GM18517 (cell line): ENCODE data around the gene GNL1.

Experiments used
- ATAC-seq: cut with Tn5 transposase; IDR thresholded peaks from one replicate; pipeline ENCODE4 v1.9.1; 2021; ENCODE audit warnings: mild to moderate bottlenecking, moderate library complexity; ENCODE audit not compliant: unreplicated experiment

Gene GNL1

DNA sequence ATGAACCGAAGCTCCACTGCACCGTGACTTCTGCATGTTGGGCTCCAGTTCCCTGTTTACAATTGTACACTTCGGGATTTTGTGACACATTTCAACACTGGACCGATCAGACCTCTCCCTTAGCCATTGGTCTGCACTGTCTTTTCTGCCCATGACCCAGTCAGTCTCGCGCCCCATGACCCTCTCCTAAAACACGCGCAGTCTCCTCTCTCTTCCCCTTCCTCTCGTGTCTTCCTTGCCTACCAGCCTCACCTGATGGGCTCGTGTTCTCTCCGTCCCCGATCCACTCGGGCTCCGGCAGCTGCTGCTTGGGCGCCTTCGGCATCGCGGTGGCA, 14.4 kb upstream of the GNL1 start:
- peak; percentile 29 for ATAC-seq

DNA sequence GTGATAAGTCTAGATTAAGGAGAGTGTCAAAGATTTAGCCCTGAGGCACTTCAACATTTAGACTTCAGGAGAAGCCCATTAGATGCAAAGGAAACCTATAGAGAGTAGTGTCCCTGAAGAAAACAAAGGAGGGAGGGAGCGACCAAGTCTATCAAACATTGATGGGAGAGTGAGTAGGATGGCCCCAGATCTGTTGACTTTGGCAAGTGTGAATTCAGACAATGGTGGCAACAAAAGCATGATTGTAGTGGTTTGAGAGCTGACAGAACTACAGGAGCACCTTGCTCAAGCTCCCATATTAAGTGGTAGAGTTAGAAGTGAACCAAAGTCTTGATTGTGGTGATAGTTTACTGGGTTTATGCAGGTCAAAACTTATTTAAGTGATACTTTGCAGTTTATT, 14.0 kb upstream of the GNL1 start:
- ATAC-seq: no peak

DNA sequence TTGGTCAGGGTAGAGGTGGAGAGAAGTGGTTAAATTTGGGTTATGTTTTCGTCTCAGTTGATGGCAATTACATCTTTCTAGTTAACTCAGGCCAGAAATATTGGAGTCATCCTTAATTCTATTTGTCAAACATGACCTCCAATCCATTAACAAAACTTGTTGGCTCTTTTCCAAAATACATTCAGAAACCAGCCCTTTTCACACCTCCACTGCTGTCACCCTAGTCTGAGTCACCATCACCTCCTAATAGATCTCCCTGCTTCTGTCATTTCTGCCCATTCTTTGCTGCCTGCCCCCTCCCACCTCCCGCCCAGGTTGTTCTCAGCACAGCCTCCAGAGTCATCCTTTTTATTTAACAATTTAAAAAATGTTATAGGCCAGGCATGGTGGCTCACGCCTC, 12.0 kb upstream of the GNL1 start:
- no peak for ATAC-seq

DNA sequence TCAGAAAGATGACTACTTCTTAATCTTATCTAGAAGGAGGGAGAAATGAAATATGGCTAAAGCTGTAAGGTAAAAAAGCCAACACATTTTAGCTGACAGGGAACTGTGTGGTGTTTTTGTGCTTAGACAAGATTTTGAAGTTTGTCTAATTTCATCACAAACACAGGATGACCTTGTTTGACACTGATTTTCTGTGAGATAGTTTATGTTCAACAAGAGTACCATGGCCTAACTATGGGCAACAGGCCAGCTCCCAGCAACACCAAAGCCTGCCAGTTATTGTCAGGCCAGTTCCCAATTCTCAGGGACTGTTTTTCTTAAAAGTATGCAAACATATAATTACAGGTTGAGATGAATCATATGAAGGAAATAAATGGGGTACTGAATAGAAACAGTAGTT, 9.5 kb upstream of the GNL1 start:
- ATAC-seq: no peak

DNA sequence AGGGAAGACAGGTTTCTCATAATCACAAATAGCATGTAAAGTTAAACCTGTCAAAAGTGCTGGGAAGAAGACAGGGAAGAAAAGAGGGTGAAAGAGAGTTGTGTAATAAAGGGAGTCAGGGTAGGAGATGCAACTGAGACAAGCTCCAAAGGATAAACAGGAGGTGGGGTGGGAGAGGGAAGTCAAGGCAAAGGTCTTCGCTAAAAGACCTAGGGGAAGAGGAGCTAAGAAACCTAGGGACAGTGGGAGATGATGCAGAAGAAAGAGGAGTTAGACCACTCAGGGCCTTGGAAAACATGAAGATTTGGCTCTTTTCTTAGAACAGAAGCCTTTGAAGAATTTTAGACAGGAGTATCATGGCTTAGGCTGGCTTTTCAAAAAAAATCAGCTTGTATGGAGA, 7.8 kb upstream of the GNL1 start:
- ATAC-seq: no peak

DNA sequence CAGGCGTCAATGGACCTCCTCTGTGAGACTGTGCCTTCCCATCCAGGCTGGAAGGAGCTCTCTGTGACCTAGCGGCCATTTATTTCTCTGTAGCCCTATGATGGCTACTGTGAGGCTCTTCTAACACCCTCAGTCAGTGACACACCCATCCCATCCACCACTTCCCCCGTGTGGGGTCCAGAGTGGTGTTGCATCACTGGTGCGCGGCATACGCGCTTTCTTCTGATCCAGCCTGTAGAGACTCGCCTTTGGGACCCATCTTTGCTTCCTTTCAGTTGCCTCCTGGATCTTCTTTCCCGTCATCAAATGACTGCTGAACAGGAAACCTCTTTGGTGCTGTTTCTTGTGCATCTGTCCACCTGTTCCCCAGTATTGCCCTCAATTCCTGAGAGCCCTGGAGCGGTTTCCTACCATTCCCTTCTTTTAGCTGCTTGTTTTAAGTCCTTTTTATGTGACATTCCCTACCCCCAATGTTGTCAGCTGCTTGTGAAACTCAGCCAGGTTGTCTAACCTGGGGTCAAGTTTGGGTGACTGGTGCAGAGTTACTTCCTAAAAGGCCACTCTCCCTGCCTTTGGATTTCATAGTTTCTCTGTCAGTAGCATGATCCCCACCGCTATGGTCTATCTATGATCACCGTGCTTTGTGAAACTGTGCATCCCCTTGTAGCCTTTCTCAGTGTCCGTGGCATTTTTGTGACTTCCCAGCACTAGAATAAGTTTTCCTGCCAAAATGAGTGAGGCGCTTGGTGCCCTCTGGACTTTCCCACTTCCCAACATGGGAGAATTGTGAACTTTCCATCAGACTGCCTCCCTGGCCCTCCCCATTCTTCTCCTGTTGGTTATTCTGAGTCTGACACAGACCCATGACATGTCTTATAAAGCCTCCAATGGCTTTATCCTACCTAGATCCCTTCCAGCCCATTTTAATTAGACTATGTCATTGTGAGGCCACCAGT, 6.5 kb upstream of the GNL1 start:
- ATAC-seq: no peak

DNA sequence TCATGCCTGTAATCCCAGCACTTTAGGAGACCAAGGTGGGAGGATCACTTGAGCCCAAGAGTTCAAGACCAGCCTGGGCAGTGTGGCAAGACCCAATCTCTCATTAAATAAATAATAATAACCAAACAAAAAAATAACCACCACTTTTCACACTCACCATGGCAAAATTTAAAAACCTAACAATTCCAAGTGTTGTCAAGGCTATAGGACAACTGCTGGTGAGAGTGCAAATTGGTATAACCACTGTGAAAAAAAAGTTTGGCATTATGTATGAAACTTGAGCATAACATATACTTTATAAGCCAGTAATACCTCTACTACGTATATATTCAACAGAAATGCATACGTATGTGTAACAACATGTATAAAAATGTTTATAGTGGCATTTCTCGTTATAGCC, 4.6 kb upstream of the GNL1 start:
- no peak for ATAC-seq

DNA sequence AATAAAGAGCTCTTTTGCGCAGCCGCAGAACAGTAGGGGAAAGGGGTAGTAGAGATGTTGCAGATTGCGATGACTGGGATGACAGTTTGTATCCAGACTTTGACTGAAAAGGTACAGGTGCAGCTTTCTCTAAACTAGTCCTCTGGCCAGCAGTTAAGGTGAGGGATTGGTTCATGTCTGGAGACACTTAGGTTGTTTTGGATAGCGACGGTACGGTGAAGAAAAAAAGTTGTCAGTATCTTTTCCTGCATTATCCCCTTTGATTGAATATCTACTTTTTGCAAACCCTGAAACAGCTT, 1.3 kb upstream of the GNL1 start:
- no peak for ATAC-seq

DNA sequence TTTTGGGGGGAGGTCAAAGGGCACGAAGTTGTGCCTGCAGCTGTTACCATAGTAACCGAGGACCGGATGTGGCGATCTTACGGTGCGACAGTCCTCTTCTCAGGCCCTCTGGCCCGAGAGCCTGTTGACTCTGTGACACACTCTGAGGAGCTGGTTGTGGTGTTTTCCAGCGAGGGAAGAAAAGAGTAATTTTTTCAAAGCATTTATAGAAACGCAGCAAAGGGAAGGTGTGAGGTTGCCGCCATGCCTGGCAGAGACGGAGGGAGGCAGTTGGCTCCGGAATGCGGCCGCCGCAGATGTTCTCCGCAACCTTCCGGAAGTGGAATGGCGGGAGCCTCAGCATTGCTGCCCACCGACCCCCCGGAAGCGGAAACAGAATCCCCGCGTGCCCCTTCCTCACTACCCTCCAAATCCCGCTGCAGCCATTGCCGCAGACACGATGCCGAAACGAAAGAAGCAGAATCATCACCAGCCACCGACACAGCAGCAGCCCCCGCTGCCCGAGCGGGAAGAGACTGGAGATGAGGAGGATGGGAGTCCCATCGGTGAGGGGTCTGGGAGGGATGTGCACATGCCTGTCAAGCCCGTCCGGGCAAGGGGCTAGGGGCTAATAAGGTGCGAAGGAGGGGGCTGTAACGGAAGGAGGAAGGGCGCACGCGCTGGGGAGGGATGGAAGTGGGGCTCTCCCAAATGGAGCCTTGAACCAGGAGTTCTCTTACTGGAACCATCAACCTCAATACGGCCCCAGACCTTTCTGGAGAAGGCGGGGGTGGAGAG, 805 bp upstream of the GNL1 start, which contains the start of gene PRR3:
Gene PRR3 (plus strand): TSS at position 390 of the 777 bp plus-strand sequence. CDS start 50 bp downstream, at position 440.
- peak; percentile 62 for ATAC-seq

DNA sequence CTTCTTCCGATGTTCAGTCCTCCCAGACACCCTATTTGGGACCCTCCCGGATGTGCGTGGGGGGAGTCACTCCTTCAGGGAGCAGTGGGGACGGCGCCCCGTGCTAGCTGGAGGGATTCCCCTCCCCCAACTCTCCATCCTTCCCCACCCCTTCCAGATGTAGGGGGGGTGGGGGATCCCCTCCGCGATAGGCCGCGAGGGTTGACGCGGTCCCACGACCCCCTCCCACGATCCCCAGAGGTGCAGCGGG, 548 bp downstream of the GNL1 start:
- peak; percentile 2 for ATAC-seq

DNA sequence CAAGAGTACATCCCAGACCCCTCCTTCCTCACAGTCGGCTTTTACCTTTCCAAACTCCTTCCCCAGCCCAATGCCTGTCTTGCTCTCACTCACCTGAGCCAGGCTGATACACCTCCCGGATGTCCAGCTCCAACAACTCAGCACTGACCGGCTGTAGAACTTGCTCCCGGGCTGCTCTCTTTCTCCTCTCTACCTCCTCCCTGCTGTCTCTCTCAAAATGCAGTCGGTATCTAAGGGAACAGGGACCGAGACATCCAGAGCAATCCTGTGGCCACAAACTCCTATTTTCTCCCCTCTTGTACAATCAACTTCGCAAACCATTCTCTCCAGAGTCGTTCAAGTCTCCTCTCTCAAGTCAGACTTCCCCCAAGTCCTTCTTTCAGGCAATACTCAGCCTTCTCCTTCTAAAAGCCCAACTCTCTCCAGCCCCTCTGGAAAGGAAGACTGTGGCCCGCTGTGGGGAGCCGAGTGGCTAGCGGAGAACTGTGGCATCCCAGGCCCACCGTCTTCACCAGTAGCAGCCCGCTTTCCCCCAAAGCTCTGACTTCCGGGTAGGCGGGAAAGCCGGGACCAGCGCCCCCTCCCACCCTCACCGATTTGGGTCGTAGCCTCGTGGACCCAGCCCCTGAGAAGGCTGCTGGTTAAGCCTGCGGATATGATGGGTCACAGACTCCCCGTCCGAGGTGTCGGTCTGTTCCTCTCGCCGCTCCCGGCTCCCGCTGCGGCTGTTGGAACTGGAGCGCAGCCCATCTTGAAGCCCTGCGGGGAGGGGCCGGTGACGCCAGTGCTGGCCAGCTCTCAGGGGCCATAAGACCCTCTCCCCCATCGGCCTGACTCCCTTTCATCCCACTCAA, 1.1 kb downstream of the GNL1 start:
- ATAC-seq: no peak

DNA sequence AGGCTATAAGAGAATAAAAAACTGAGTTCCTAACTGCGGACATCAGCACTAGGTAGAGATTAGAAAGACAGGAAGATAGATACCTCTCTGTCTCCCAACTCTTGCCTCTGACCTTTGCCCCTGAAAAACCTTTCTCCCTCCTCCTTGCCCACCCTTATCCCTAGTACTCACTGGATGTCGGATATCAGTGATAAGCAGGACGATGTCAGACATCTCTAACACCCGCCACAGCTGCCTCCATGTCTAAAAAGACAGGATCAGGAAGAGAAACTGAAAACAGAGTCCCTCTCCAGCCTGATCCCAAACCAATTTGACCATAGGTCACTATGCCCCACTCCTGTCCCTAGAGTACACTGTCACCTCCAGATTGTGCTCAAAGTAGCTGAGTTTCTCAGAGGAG, 1.9 kb downstream of the GNL1 start:
- no peak for ATAC-seq

DNA sequence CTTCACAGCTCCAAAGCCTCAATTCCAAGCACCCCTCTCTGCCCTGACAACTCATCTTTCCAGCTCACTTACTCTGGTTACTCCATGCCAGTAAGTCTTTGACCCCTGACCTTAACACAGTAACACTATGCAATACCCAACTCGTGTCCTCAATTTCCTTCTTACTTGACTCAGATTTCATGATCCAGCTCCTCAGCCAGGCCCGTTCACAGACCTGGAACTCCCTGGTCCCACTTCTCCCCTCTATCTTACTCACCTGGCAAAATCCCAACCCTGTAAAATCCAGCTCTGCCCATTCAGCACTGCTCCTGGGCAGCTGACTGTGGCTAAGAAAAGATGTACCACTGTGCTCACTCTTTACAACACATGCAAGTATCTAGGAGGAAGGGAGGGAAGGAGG, 7.9 kb downstream of the GNL1 start:
- ATAC-seq: no peak

DNA sequence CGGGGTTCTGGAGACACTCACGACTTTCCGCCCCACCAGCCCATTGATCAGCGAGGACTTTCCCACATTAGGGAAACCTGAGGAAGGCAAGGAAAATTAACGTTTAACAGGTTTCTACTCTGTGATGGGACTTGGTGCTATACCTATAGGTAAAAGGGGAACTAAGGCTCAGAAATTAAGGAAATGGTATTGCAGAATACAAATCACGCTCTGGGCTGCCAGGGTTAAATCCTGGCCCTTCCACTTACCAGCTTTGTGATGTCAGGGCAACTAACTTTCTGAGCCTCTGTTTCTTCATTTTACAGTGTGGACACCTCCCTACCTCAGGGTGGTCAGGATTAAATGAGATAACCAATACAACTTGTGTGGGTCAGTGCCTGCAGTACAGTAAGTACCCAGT, 8.8 kb downstream of the GNL1 start:
- no peak for ATAC-seq

DNA sequence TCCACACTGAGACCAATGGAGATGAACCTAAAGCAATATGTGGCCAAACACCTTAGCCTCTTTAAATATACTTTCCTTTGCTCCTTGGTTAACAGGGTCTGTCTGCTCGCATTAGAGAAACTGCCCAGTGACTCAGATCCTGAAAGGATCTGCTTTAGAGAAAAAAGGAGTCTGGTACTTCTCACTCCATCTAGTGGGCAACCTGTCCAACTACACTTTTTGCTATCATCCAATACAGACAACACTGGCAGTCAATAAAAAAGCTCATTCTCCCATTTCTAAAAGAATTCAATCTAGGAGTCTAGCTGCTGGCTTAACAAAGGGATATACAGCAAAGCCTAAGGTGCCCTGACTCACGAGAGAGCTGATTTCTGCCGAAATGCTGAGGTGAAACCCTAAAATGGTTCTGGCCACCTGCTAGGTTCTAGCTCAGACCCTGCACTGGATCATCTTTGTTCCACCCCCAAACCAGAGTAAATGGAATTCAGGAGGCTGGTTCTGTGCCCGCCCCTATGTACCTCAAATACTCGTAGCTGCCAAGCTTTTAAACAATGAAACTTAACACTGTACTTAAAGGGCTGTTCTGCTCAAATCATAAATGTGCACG, 11.5 kb downstream of the GNL1 start:
- no peak for ATAC-seq

DNA sequence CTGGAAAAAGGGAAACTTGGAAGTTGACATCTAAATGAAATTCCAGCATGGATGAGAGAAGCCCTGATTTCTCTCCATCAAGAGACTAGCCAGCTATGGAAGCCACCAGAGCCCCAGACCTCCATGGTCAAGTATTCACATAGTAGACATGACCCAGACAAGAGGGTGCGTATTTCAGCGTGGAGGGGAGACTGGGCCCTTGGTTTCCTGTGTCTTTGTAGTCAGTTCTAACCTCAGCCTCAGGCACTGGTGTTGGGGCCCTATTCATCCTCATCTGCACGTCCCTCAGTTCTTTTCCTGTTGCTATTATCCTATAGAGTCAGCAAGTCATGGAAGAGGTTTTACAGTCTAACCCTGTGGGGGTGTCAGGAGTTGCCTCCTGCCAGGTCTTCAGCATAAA, 12.5 kb downstream of the GNL1 start:
- no peak for ATAC-seq

DNA sequence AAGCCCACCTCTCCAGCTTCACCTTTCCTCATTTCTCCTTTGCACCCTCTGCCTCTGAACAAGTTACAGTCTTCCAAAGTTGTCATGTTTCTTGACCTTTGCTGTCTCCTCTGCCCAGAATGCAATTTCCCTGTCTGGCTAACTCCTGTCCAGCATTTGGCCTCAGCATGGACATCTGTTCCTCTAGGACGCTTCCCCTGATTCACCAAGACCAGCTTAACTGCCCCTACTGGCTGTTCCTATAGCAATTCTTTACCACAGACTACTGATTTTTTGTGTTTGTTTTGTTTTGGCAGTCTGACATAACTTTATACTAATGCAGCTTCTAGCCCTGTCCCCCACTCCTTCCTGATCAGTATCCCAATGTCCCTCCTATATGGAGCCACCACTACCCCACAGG, 13.4 kb downstream of the GNL1 start:
- ATAC-seq: no peak

DNA sequence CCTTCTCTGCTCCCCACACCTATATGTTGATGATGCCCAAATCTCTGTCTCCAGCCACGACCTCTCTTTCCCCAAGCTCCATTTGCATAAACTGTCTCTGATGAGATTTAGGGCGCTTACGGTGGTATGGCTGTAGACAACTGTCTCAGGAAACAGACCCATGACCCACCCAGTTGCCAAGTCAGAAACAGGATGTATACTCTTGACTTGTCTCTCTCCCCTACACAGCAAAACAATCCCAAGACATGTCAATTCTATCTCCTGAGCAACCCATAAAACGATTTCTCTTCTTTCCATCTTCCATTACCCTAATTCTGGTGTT, 13.9 kb downstream of the GNL1 start:
- no peak for ATAC-seq

DNA sequence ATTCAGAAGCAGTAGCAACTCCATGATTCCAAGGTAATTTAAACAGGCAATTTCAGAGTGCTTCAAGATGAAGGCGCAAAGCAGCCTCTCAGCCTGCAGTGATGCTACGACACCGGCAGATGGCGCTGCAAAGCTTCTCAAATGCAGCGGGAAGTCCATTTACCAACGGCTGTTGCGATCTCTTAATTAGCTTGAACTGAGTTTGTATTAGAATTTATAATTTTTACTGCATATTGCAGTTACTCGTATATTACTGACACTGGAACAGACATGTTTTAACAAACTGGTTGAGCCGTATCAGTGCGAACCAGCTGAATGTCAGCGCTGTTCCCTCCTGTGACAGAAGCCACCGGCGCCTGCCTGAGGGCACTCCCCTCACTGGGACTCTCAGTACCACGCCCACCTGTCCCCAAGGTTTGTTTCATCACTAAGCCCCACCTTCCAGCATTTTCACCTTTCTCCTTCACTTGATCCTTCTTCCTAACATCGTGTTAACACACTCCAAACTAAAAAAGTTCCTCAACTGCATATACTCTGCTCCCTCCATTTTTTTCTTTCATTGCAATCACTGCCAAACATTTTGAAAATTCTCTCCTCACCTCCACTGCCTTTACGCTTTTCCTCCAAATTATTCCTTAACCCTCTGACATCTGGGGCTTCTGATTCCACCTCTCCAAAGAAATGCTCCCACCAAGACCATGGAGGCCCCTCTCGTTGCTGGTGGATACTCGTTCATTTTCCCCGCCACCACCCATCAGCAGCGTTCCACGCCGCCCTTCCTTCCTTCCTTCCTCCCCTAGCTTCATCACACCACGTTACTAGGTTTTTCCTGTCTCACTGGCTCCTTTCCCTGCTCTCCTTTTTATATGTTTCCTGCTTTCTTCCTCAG, 14.5 kb downstream of the GNL1 start:
- no peak for ATAC-seq

DNA sequence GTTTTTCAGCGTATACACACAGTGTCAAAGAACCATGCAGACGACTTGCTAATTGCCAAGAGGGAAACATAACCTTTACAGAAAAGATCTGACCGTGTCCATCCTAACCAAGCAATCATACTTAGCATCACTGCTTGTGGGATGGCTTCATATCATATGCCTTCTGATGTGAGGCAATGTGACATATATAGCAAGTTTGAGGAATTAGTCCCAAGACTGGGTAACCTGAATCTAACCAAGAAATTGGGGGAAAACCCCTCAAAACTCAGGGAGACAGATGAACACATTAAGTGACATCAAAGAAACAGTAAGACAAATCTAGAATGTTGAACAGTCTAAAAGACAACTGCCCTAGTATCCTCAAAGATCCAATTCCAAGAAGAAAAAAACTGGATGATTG, 18.4 kb downstream of the GNL1 start:
- ATAC-seq: no peak
